HEK293 (cell line): Measurements from ENCODE around the gene PCDH9.

Experiments
- GLI4 ChIP-seq: fragments of 450-650 bp; formaldehyde crosslinking; IDR thresholded peaks from 2 replicates; pipeline ENCODE4 v1.5.1; 2016; ENCODE audit warnings: missing biosample characterization, missing genetic modification characterization
- KLF10 ChIP-seq: fragments of 450-650 bp; IDR thresholded peaks from 2 replicates; pipeline ENCODE4 v1.5.1; 2018; ENCODE audit warnings: missing biosample characterization, mild to moderate bottlenecking, missing genetic modification characterization
- TCF7L2 ChIP-seq: IDR thresholded peaks from 2 replicates; pipeline ENCODE4 v1.6.1; 2011; ENCODE audit warnings: low read depth, mild to moderate bottlenecking, inconsistent platforms, low read length, moderate library complexity, borderline replicate concordance
- ZNF140 ChIP-seq: fragments of 450-650 bp; formaldehyde crosslinking; IDR thresholded peaks from 2 replicates; pipeline ENCODE4 v1.5.1; 2016; ENCODE audit warnings: missing biosample characterization, missing genetic modification characterization
- ZNF335 ChIP-seq: fragments of 450-650 bp; formaldehyde crosslinking; conservative IDR thresholded peaks from 2 replicates; pipeline ENCODE4 v1.5.1; 2016; ENCODE audit warnings: missing biosample characterization, missing genetic modification characterization
- ZNF354C ChIP-seq: fragments of 450-650 bp; formaldehyde crosslinking; IDR thresholded peaks from 2 replicates; pipeline ENCODE4 v1.5.1; 2016; ENCODE audit warnings: missing biosample characterization, missing genetic modification characterization, low read depth, borderline replicate concordance
- ZNF530 ChIP-seq: fragments of 450-650 bp; formaldehyde crosslinking; IDR thresholded peaks from 2 replicates; pipeline ENCODE4 v1.5.1; 2016; ENCODE audit warnings: low read depth, missing biosample characterization, missing genetic modification characterization
- ZNF585B ChIP-seq: fragments of 450-650 bp; formaldehyde crosslinking; IDR thresholded peaks from 2 replicates; pipeline ENCODE4 v1.5.1; 2016; ENCODE audit warnings: missing biosample characterization, missing genetic modification characterization
- TF ChIP-seq, protein P1 (sequence below): fragments of 450-650 bp; formaldehyde crosslinking; conservative IDR thresholded peaks from 2 replicates; pipeline ENCODE4 v1.5.1; 2016; ENCODE audit warnings: low read depth, missing biosample characterization, missing genetic modification characterization
- TF ChIP-seq, protein P2 (sequence below): fragments of 450-650 bp; formaldehyde crosslinking; IDR thresholded peaks from 2 replicates; pipeline ENCODE4 v1.5.1; 2016; ENCODE audit warnings: missing biosample characterization, missing genetic modification characterization
- TF ChIP-seq, protein P3 (sequence below): fragments of 450-650 bp; formaldehyde crosslinking; IDR thresholded peaks from 2 replicates; pipeline ENCODE4 v1.5.1; 2016; ENCODE audit warnings: missing biosample characterization, missing genetic modification characterization
- TF ChIP-seq, protein P4 (sequence below): fragments of 450-650 bp; formaldehyde crosslinking; IDR thresholded peaks from 2 replicates; pipeline ENCODE4 v1.5.1; 2016; ENCODE audit warnings: missing biosample characterization, missing genetic modification characterization
- TF ChIP-seq, protein P5 (sequence below): fragments of 450-650 bp; formaldehyde crosslinking; IDR thresholded peaks from 2 replicates; pipeline ENCODE4 v1.5.1; 2016; ENCODE audit warnings: missing biosample characterization, missing genetic modification characterization
- TF ChIP-seq, protein P6 (sequence below): fragments of 450-650 bp; formaldehyde crosslinking; IDR thresholded peaks from 2 replicates; pipeline ENCODE4 v1.5.1; 2016; ENCODE audit warnings: missing biosample characterization, missing genetic modification characterization, low read depth

DNA sequence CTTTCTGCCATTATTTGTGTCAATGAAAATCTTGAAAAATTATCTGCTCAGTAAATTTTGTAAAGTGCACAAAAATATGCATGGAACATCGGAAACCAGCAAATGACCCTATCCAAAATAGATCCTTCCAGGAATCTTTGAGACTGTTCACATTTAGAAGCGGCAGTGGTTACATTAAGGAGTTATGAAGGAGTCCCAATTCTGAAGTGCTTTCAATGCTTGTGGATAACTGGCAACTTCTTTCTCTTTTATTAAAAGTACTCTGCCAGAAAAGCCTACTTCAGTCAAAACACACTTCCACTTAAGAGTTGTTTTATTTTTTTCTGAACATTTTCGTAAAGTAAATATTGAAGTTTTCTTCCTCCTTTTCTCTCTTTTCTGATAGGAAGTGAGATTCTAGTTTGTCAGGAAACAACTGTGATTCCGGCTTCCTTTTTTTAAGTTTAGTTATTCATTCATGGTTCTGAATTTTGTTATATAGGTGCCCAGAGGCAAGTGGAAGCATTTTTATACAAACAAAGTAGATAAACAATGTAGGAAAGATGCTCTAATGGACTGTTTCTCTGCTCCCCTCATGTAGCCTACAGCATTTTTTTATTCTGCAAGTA lies 83.5 kb downstream of the PCDH9 start:
- TF ChIP-seq GLI4 (tag by site-specific recombination) (no peak), ZNF140 (tag by site-specific recombination) (no peak), ZNF530 (tag by site-specific recombination) (no peak), ZNF335 (tag by site-specific recombination) (no peak), ZNF585B (no peak), KLF10 (tag by site-specific recombination) (no peak), TCF7L2 (no peak), ZNF354C (tag by site-specific recombination) (no peak)
- TF ChIP-seq, protein P1, sequence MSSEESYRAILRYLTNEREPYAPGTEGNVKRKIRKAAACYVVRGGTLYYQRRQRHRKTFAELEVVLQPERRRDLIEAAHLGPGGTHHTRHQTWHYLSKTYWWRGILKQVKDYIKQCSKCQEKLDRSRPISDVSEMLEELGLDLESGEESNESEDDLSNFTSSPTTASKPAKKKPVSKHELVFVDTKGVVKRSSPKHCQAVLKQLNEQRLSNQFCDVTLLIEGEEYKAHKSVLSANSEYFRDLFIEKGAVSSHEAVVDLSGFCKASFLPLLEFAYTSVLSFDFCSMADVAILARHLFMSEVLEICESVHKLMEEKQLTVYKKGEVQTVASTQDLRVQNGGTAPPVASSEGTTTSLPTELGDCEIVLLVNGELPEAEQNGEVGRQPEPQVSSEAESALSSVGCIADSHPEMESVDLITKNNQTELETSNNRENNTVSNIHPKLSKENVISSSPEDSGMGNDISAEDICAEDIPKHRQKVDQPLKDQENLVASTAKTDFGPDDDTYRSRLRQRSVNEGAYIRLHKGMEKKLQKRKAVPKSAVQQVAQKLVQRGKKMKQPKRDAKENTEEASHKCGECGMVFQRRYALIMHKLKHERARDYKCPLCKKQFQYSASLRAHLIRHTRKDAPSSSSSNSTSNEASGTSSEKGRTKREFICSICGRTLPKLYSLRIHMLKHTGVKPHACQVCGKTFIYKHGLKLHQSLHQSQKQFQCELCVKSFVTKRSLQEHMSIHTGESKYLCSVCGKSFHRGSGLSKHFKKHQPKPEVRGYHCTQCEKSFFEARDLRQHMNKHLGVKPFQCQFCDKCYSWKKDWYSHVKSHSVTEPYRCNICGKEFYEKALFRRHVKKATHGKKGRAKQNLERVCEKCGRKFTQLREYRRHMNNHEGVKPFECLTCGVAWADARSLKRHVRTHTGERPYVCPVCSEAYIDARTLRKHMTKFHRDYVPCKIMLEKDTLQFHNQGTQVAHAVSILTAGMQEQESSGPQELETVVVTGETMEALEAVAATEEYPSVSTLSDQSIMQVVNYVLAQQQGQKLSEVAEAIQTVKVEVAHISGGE (tag by site-specific recombination): no peak
- TF ChIP-seq, protein P2, sequence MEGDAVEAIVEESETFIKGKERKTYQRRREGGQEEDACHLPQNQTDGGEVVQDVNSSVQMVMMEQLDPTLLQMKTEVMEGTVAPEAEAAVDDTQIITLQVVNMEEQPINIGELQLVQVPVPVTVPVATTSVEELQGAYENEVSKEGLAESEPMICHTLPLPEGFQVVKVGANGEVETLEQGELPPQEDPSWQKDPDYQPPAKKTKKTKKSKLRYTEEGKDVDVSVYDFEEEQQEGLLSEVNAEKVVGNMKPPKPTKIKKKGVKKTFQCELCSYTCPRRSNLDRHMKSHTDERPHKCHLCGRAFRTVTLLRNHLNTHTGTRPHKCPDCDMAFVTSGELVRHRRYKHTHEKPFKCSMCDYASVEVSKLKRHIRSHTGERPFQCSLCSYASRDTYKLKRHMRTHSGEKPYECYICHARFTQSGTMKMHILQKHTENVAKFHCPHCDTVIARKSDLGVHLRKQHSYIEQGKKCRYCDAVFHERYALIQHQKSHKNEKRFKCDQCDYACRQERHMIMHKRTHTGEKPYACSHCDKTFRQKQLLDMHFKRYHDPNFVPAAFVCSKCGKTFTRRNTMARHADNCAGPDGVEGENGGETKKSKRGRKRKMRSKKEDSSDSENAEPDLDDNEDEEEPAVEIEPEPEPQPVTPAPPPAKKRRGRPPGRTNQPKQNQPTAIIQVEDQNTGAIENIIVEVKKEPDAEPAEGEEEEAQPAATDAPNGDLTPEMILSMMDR (tag by site-specific recombination): no peak
- TF ChIP-seq, protein P3, sequence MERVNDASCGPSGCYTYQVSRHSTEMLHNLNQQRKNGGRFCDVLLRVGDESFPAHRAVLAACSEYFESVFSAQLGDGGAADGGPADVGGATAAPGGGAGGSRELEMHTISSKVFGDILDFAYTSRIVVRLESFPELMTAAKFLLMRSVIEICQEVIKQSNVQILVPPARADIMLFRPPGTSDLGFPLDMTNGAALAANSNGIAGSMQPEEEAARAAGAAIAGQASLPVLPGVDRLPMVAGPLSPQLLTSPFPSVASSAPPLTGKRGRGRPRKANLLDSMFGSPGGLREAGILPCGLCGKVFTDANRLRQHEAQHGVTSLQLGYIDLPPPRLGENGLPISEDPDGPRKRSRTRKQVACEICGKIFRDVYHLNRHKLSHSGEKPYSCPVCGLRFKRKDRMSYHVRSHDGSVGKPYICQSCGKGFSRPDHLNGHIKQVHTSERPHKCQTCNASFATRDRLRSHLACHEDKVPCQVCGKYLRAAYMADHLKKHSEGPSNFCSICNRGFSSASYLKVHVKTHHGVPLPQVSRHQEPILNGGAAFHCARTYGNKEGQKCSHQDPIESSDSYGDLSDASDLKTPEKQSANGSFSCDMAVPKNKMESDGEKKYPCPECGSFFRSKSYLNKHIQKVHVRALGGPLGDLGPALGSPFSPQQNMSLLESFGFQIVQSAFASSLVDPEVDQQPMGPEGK (tag by site-specific recombination): no peak
- TF ChIP-seq, protein P4, sequence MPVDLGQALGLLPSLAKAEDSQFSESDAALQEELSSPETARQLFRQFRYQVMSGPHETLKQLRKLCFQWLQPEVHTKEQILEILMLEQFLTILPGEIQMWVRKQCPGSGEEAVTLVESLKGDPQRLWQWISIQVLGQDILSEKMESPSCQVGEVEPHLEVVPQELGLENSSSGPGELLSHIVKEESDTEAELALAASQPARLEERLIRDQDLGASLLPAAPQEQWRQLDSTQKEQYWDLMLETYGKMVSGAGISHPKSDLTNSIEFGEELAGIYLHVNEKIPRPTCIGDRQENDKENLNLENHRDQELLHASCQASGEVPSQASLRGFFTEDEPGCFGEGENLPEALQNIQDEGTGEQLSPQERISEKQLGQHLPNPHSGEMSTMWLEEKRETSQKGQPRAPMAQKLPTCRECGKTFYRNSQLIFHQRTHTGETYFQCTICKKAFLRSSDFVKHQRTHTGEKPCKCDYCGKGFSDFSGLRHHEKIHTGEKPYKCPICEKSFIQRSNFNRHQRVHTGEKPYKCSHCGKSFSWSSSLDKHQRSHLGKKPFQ: no peak
- TF ChIP-seq, protein P5, sequence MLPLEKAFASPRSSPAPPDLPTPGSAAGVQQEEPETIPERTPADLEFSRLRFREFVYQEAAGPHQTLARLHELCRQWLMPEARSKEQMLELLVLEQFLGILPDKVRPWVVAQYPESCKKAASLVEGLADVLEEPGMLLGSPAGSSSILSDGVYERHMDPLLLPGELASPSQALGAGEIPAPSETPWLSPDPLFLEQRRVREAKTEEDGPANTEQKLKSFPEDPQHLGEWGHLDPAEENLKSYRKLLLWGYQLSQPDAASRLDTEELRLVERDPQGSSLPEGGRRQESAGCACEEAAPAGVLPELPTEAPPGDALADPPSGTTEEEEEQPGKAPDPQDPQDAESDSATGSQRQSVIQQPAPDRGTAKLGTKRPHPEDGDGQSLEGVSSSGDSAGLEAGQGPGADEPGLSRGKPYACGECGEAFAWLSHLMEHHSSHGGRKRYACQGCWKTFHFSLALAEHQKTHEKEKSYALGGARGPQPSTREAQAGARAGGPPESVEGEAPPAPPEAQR (tag by site-specific recombination): no peak
- TF ChIP-seq, protein P6, sequence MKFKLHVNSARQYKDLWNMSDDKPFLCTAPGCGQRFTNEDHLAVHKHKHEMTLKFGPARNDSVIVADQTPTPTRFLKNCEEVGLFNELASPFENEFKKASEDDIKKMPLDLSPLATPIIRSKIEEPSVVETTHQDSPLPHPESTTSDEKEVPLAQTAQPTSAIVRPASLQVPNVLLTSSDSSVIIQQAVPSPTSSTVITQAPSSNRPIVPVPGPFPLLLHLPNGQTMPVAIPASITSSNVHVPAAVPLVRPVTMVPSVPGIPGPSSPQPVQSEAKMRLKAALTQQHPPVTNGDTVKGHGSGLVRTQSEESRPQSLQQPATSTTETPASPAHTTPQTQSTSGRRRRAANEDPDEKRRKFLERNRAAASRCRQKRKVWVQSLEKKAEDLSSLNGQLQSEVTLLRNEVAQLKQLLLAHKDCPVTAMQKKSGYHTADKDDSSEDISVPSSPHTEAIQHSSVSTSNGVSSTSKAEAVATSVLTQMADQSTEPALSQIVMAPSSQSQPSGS (tag by site-specific recombination): no peak
